Measurements from ENCODE around the gene THSD4. TPM values are rescaled to one million over a fixed set of nuclear protein-coding genes. Genes with fewer than 3 reads are reported as not detected.

The THSD4 gene
- total RNA-seq, 2 experiments from 2014 or later, result not detected

DNA sequence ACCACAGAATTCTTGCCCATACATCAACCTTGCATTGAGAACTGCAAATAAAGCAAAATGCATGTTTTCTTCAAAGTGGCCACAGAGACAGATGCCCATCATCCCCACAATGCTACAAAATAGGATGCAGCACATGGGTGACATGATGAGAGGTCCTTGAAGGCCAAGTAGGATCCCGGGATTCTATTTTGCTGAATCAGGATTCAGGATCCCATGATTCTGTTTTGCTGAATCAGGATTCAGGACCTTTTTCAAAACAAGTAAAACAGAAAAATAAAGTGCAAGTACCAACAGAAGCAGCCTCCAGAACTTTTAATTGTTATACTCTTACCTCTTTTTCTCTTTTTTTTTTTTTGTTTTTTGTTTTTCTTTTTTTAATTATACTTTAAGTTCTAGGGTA, 453.0 kb downstream of the THSD4 start:
- Mint-ChIP-seq H3K27me3 (peaks cover 16% of the 10 kb centered on the region), H3K27ac (no peak overlapping the region), H3K9me3 (no peaks in the 10 kb centered on the region), H3K4me1 (ENCODE audit: low read depth) (no peaks in the 10 kb centered on the region), H3K36me3 (ENCODE audit: low read depth) (no peaks in the 10 kb centered on the region), H3K4me3 (no peak overlapping the region)
- CTCF ChIA-PET, result no interaction called here
- ATAC-seq (no peak), DNase-seq (no peak)
- TF ChIP-seq, protein P1, sequence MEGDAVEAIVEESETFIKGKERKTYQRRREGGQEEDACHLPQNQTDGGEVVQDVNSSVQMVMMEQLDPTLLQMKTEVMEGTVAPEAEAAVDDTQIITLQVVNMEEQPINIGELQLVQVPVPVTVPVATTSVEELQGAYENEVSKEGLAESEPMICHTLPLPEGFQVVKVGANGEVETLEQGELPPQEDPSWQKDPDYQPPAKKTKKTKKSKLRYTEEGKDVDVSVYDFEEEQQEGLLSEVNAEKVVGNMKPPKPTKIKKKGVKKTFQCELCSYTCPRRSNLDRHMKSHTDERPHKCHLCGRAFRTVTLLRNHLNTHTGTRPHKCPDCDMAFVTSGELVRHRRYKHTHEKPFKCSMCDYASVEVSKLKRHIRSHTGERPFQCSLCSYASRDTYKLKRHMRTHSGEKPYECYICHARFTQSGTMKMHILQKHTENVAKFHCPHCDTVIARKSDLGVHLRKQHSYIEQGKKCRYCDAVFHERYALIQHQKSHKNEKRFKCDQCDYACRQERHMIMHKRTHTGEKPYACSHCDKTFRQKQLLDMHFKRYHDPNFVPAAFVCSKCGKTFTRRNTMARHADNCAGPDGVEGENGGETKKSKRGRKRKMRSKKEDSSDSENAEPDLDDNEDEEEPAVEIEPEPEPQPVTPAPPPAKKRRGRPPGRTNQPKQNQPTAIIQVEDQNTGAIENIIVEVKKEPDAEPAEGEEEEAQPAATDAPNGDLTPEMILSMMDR (IDR thresholded peaks at IDR 0.05), result no peak
- intact Hi-C loops (cut with micrococcal nuclease), result no loop called here
- POLR2A ChIA-PET, result no interaction called here

DNA sequence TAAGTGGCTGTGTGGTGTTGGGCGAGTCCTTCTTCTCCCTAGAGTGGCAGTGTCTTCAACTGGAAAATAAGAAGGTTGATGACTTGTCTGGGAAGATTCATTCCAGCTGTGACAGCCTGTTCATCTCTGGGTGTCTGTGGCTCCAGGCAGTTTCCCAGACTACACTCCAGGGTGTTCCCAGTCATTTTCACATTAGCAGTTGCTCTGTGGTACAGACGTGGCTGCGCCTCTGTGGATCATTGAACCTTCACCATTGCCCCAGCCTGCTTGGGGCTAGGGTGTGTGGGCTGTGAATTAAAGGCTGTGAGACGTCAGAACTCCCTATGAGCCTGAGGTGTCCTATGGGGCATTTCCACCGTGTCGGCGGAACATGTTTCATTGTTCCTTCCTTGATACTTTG, 455.5 kb downstream of the THSD4 start:
- H3K27me3 Mint-ChIP-seq, result peaks cover 16% of the 10 kb centered on the region
- H3K36me3 Mint-ChIP-seq (ENCODE audit: low read depth), result no peaks in the 10 kb centered on the region
- TF ChIP-seq, protein P1 (IDR thresholded peaks at IDR 0.05), result no peak
- no peak for ATAC-seq
- ChIA-PET CTCF (interaction anchor here (1.2 kb wide), 1 partner anchor 173 kb away, joined by 3 read pairs; no protein-coding TSS in a partner anchor), POLR2A (no interaction called here)
- DNase-seq, result no peak
- H3K9me3 Mint-ChIP-seq, result no peaks in the 10 kb centered on the region
- no peaks in the 10 kb centered on the region for H3K4me1 Mint-ChIP-seq (ENCODE audit: low read depth)
- intact Hi-C loops (cut with micrococcal nuclease), result no loop called here
- H3K4me3 Mint-ChIP-seq, result no peak overlapping the region
- no peak overlapping the region for H3K27ac Mint-ChIP-seq

DNA sequence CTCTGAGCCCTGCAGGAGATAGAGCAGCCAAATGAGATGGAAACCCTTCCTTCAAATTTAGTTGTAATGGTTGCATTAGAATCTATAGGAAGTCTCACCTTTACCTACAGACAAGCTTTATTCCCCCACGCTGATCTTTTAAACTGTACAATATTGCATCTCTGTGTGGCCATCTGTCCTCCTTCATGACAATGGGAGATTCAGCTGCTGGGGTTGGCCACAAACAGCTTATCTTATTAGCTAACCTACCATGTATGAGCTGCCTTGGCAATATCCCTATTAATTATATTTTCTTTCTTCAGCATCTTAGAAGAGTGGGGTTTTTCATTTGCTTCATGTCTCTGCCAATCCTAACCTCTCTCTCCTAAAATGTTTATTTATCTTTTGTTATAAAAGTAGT, 456.4 kb downstream of the THSD4 start:
- POLR2A ChIA-PET, result no interaction called here
- CTCF ChIA-PET, result no interaction called here

DNA sequence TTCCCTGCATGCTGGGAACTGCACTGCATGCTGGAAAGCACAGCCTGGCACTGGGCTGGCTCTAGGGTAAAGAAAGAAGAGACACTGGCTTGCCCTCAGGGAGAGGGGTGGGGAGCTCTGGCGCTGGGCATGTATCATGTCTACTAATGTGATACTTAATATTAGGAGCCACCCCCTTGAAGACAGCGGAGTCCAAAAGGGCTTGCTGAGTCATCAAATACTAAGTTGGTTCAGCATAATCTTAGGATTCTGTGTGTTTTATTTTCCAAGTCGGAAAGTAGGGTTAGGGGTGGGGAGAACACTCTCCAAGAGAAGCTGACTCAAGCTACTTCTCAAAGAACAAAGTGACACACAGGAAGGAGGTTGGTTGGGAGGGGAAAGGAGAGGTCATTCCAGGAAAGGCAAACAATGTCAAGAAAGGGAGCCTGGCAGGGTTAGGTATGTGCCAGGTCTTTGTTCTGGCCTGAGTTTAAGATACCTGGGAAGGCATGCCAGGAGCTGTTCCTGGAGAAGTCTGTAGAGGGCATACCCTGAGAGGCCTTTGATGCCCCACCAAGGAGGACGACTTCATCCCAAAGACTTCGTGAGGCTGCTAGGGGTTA, 457.3 kb downstream of the THSD4 start:
- CTCF ChIA-PET, result no interaction called here
- POLR2A ChIA-PET, result no interaction called here

More for the DNA sequence above, 456.4 kb downstream of the THSD4 start:
- TF ChIP-seq, protein P1 (IDR thresholded peaks at IDR 0.05), result no peak
- ATAC-seq, result no peak
- intact Hi-C loops (cut with micrococcal nuclease), result no loop called here
- Mint-ChIP-seq H3K4me1 (ENCODE audit: low read depth) (no peaks in the 10 kb centered on the region), H3K27me3 (peaks cover 20% of the 10 kb centered on the region), H3K27ac (no peak overlapping the region), H3K36me3 (ENCODE audit: low read depth) (no peaks in the 10 kb centered on the region), H3K9me3 (no peaks in the 10 kb centered on the region), H3K4me3 (no peak overlapping the region)
- no peak for DNase-seq

DNA sequence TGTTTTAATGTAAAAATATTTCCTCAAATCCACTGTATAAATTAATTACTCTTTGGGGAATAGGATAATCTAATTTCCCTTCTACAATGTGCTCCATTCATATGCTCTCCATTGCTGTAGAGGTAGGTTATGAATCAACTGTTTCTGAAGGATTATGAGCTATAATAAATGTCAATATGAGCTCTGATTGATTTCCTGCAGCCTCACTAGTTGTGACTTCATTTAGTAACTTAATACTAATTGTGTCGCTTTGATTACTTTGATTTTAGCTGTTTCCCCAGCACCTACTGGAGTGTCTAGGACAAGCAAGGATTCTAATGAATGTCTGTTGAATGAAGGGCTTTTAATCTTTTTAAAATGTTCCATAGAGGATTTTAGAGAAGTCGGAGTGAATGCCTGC, 458.3 kb downstream of the THSD4 start:
- no peaks in the 10 kb centered on the region for H3K9me3 Mint-ChIP-seq
- intact Hi-C loops (cut with micrococcal nuclease), result no loop called here
- H3K36me3 Mint-ChIP-seq (ENCODE audit: low read depth), result no peaks in the 10 kb centered on the region
- H3K4me3 Mint-ChIP-seq, result no peak overlapping the region
- no peak overlapping the region for H3K27ac Mint-ChIP-seq
- DNase-seq (no peak), ATAC-seq (no peak)
- TF ChIP-seq, protein P1 (IDR thresholded peaks at IDR 0.05), result no peak
- POLR2A ChIA-PET, result no interaction called here
- no peaks in the 10 kb centered on the region for H3K4me1 Mint-ChIP-seq (ENCODE audit: low read depth)
- peaks cover 21% of the 10 kb centered on the region for H3K27me3 Mint-ChIP-seq
- CTCF ChIA-PET, result no interaction called here

More for the DNA sequence above, 457.3 kb downstream of the THSD4 start:
- intact Hi-C loops (cut with micrococcal nuclease), result no loop called here
- H3K4me1 Mint-ChIP-seq (ENCODE audit: low read depth), result no peaks in the 10 kb centered on the region
- TF ChIP-seq, protein P1 (IDR thresholded peaks at IDR 0.05), result no peak
- ATAC-seq (no peak), DNase-seq (no peak)
- H3K27ac Mint-ChIP-seq, result no peak overlapping the region
- H3K36me3 Mint-ChIP-seq (ENCODE audit: low read depth), result no peaks in the 10 kb centered on the region
- peaks cover 21% of the 10 kb centered on the region for H3K27me3 Mint-ChIP-seq
- H3K4me3 Mint-ChIP-seq, result no peak overlapping the region
- H3K9me3 Mint-ChIP-seq, result no peaks in the 10 kb centered on the region

Measured in activated CD8-positive, alpha-beta T cell treated with anti-CD3 and anti-CD28 coated beads for 36 hours (primary cell).